GM18499 (cell line): ENCODE data around the gene ATG10.

Experiments used
- ATAC-seq: cut with Tn5 transposase; IDR thresholded peaks from one replicate; pipeline ENCODE4 v1.9.1; 2021; ENCODE audit warnings: moderate number of reproducible peaks; ENCODE audit not compliant: insufficient read depth, unreplicated experiment

Gene ATG10

DNA sequence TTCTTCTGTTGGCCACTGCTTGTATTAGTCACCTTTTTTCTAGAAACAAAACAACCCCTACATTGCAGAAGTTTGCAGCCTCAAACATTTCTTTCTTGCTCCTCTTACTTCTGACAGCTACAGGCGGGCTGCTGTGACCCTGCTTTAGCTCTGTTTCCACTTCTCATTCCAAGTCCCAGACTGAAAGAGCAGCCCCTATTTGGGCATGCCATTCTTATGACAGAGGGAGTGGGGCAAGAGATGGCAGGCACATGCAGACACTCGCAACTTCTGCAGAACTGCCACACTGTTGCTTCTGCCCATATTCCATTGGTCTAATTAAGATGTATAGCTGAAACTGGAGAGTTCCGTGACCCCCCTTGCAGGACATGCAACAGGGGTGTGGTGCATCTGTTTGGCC is 325.9 kb downstream of the ATG10 start:
- no peak for ATAC-seq

DNA sequence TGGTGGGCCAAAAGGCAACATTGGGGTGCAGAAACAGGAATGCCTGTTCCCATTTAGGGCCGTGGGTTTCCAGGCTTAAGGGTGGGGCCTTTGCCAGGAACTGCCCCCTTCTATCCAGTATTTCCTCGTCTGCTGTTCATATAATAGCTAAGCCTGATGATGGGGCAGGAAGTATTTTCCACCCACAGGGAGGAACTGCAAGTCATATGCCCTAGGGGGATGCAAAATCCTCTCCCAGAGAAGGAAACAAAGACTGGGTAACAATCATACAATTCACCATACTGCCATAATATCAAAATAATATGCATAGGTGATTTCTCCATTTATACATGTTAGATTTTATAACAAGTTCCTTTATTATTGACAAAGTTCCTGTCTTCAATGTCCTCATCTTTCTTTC is 326.8 kb downstream of the ATG10 start:
- ATAC-seq: no peak

GRCh38 chr5:82301190-82301589 is 329.4 kb downstream of the ATG10 start:
- ATAC-seq: no peak
